GM19324 (cell line): ENCODE results near the gene PCDHGB4.
"Not testable (repeated sequence)": the region's sequence is repeated elsewhere in the genome, so short reads cannot be mapped to it uniquely, and the experiment has no call there.

Source experiments
- ATAC-seq: cut with Tn5 transposase; IDR thresholded peaks from one replicate; pipeline ENCODE4 v1.9.1; 2021; ENCODE audit warnings: mild to moderate bottlenecking, moderate library complexity; ENCODE audit not compliant: unreplicated experiment, low FRiP score

The PCDHGB4 gene

DNA sequence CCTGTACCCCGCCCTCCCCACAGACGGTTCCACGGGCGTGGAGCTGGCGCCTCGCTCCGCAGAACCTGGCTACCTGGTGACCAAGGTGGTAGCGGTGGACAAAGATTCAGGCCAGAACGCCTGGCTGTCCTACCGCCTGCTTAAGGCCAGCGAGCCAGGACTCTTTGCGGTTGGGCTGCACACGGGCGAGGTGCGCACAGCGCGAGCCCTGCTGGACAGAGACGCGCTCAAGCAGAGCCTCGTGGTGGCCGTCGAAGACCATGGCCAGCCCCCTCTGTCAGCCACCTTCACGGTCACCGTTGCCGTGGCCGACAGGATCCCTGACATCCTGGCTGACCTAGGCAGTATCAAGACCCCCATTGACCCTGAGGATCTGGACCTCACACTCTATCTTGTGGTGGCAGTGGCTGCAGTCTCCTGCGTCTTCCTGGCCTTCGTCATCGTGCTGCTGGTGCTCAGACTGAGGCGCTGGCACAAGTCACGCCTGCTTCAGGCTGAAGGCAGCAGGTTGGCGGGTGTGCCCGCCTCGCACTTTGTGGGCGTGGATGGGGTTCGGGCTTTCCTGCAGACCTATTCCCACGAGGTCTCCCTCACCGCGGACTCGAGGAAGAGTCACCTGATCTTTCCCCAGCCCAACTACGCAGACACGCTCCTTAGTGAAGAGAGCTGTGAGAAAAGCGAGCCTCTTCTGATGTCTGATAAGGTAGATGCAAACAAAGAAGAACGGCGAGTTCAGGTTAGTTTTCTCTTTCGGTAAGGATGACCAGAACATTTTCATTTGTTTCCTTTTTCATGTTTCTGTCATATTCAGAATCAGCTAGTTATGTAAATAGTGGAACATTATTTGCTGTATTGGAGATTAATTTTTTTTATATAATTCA, 21.2 kb upstream of the PCDHGB4 start:
- no peak for ATAC-seq

DNA sequence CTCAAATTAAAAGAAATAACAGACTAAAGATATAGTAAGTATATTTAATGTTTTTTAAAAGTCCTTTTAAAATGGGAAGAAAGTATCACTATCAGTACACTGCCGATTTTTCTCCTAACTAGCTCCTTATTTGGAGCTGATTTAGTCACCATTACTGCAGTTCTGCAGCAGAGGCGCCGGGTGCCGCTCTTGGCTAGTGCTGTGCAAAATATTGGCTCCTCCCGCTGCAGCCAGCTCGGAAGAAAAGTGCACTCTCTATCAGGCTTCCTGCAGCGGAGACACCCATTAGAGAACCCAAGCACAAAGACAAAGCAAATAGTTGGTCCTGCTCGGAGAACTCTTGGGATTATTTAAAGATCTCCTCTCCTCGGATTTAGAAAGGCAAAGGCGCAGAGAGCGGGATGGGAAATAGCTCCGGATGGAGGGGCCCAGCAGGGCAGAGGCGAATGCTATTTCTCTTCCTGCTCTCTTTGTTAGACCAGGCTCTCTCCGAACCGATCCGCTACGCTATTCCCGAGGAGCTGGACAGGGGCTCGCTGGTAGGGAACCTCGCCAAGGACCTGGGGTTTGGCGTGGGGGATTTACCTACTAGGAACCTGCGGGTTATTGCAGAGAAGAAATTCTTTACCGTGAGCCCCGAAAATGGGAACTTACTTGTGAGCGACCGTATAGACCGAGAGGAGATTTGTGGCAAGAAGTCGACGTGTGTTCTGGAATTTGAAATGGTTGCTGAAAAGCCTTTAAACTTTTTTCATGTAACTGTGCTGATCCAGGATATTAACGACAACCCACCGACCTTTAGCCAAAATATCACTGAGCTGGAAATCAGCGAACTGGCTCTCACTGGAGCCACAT, 17.3 kb upstream of the PCDHGB4 start, which contains the start of gene PCDHGB3:
PCDHGB3 (plus strand) TSS at position 249 of the 855 bp plus-strand sequence; CDS start at position 402, 153 bp downstream.
- ATAC-seq, result no peak

DNA sequence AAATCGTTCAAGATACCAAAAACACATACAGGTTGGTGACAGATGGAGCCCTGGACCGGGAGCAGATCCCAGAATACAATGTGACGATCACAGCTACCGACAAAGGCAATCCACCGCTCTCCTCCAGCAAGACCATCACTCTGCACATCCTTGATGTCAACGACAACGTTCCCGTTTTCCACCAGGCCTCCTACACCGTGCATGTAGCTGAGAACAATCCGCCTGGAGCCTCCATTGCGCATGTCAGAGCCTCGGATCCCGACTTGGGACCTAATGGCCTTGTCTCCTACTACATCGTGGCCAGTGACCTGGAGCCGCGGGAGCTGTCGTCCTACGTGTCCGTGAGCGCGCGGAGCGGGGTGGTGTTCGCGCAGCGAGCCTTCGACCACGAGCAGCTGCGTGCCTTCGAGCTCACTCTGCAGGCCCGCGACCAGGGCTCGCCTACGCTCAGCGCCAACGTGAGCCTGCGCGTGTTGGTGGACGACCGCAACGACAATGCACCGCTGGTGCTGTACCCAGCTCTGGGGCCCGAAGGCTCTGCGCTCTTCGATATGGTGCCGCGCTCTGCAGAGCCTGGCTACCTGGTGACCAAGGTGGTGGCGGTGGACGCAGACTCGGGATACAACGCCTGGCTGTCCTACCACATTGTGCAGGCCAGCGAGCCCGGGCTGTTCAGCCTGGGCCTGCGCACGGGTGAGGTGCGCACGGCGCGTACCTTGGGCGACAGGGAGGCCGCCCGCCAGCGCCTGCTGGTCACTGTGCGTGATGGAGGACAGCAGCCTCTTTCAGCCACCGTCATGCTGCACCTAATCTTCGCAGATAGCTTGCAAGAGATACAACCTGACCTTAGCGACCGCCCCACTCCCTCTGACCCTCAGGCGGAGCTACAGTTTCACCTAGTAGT, 15.7 kb upstream of the PCDHGB4 start:
- ATAC-seq, result no peak

DNA sequence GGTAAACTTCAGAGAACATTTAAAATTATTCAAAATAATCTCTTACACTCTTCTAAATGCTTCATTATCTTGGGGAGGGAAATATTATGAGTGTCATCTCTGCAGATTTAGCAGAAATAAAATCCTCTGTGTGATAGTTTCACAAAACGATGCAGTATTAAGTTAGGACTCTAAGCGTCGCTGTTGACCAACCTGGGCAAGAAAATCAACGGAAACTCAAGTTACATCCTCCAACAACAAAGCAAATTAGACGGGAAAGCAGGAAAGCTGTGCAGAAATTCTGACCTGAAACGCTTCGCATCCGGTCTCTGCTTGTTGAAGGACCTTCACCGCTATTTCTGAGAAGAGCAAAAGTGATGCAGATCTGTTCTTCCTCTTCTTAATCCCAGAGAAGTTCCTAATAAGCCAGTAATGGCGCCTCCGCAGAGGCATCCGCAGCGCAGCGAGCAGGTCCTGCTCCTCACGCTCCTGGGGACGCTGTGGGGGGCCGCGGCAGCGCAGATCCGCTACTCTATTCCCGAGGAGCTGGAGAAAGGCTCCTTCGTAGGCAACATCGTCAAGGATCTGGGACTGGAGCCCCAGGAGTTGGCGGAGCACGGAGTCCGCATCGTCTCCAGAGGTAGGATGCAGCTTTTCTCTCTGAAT, 13.7 kb upstream of the PCDHGB4 start, which contains the start of gene PCDHGA6:
PCDHGA6 (plus strand) TSS at position 219 of the 645 bp plus-strand sequence; CDS start at position 412, 193 bp downstream.
- ATAC-seq, result no peak

DNA sequence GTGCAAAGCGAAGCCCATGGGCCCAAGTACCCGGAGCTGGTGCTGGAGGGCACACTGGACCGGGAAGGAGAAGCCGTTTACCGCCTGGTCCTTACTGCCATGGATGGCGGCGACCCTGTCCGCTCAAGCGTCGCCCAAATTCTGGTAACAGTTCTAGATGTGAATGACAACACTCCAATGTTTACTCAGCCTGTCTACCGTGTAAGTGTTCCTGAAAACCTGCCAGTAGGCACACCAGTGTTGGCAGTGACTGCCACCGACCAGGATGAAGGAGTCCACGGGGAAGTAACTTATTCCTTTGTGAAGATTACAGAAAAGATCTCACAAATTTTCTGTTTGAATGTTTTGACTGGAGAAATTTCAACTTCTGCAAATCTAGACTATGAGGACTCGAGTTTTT, 12.9 kb upstream of the PCDHGB4 start:
- ATAC-seq, result no peak

DNA sequence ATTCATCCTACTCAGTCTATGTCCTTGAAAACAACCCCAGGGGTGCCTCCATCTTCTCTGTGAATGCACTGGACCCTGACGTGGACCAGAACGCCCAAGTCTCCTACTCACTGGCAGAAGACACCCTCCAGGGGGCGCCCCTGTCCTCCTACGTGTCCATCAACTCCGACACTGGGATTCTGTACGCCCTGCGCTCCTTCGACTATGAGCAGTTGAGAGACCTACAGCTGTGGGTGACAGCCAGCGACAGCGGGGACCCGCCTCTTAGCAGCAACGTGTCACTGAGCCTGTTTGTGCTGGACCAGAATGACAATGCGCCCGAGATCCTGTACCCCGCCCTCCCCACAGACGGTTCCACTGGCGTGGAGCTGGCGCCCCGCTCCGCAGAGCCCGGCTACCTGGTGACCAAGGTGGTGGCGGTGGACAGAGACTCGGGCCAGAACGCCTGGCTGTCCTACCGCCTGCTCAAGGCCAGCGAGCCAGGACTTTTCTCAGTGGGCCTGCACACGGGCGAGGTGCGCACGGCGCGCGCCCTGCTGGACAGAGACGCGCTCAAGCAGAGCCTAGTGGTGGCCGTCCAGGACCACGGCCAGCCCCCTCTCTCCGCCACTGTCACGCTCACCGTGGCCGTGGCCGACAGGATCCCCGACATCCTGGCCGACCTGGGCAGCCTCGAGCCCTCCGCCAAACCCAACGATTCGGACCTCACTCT, 11.9 kb upstream of the PCDHGB4 start:
- ATAC-seq, result not testable (repeated sequence)

DNA sequence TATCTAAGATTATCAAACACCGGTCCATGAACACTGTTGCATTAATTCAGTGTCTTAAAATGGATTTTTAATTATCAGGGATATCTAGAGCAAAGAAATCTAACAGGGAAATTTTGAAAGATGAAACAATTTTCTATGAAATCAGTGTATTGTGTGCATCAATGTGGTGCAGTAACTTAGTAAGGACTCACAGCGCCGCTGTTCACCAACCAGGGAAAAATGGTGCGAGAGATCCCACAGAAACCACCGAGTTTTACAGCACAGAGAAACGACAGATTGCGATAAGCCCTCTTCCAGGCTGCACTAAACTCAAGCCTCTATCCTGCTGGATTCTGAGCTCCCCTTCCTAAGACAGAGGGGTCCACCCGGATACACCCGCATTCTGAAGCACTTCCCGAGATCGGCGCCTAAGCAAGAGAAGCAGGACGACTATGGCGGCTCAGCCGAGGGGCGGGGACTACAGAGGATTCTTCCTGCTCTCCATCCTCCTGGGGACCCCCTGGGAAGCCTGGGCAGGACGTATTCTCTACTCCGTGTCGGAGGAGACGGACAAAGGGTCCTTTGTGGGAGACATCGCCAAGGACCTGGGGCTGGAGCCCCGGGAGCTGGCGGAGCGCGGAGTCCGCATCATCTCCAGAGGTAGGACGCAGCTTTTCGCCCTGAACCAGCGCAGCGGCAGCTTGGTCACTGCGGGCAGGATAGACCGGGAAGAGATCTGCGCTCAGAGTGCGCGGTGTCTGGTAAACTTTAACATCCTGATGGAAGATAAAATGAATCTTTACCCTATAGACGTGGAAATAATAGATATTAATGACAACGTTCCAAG, 4.8 kb upstream of the PCDHGB4 start, which contains the start of gene PCDHGA7:
PCDHGA7 (plus strand) TSS at position 274 of the 826 bp plus-strand sequence; CDS start at position 432, 158 bp downstream.
- ATAC-seq, result no peak

DNA sequence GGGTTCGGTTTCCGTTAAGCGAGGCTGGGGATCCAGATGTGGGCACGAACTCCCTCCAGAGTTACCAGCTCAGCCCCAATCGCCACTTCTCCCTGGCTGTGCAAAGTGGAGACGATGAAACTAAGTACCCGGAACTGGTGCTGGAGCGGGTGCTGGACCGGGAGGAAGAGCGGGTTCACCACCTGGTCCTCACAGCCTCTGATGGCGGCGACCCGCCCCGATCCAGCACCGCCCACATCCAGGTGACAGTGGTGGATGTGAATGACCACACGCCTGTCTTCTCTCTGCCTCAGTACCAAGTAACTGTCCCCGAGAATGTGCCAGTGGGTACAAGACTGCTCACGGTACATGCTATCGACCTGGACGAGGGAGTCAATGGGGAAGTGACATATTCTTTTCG, 4.2 kb upstream of the PCDHGB4 start:
- no peak for ATAC-seq

DNA sequence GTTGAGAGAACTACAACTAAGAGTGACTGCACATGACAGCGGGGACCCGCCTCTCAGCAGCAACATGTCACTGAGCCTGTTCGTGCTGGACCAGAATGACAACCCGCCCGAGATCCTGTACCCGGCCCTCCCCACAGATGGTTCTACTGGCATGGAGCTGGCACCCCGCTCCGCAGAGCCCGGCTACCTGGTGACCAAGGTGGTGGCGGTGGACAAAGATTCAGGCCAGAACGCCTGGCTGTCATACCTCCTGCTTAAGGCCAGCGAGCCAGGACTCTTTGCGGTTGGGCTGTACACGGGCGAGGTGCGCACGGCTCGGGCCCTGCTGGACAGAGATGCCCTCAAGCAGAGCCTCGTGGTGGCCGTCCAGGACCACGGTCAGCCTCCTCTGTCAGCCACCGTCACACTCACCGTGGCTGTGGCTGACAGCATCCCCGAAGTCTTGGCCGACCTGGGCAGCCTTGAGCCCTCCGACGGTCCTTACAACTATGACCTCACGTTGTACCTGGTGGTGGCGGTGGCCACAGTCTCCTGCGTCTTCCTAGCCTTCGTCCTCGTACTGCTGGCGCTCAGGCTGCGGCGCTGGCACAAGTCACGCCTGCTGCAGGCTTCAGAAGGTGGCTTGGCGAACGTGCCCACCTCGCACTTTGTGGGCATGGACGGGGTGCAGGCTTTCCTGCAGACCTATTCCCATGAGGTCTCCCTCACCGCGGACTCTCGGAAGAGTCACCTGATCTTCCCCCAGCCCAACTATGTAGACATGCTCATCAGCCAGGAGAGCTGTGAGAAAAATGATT, 2.8 kb upstream of the PCDHGB4 start:
- ATAC-seq, result no peak

DNA sequence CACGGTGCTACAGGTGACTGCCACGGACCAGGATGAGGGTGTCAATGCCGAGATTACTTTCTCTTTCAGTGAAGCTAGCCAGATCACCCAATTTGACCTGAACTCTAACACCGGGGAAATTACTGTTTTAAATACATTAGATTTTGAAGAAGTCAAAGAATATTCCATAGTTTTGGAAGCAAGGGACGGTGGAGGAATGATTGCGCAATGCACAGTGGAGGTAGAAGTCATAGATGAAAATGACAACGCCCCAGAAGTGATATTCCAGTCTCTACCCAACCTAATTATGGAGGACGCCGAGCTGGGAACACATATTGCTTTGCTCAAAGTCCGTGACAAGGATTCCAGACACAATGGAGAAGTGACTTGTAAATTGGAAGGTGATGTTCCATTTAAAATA, 1.2 kb downstream of the PCDHGB4 start:
- ATAC-seq, result no peak

DNA sequence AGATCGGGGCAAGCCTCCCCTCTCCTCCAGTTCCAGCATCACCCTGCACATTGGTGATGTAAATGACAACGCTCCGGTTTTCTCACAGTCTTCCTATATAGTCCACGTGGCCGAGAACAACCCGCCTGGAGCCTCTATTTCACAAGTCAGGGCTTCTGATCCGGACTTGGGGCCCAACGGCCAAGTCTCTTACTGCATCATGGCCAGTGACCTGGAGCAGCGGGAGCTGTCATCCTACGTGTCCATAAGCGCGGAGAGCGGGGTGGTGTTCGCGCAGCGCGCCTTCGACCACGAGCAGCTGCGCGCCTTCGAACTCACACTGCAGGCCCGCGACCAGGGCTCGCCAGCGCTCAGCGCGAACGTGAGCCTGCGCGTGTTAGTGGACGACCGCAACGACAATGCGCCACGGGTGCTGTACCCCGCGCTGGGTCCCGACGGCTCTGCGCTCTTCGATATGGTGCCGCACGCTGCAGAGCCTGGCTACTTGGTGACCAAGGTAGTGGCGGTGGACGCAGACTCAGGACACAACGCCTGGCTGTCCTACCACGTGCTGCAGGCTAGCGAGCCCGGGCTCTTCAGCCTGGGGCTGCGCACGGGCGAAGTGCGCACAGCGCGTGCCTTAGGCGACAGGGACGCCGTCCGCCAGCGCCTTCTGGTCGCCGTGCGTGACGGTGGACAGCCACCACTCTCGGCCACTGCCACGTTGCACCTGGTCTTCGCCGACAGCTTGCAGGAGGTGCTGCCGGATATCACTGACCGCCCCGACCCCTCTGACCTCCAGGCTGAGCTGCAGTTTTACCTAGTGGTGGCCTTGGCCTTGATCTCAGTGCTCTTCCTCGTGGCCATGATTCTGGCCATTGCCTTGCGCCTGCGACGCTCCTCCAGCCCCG, 1.9 kb downstream of the PCDHGB4 start:
- no peak for ATAC-seq

DNA sequence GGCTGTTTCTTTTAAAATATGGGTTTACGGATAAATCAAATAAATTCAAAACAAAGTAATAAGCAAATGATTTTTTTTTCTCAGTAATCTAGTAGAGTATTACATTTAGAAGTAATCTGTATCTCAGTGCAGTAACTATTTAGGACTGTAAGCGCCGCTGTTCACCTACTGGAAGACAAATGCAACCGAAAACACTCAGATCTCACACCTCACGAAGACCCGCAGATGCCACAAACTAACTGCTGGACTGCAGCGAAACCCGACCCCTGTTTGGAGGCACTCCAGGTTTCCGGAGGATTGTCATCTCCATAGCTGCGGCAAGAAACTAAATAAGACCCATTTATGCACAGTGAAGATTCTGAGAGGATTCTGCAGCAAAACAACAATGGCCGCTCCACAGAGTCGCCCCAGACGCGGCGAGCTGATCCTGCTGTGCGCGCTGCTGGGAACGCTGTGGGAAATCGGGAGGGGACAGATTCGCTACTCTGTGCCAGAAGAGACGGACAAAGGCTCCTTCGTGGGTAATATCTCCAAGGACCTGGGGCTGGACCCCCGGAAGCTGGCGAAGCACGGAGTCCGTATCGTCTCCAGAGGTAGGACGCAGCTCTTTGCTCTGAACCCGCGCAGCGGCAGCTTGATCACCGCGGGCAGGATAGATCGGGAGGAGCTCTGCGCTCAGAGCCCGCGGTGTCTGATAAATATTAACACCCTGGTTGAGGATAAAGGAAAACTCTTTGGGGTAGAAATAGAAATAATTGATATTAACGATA, 5.1 kb downstream of the PCDHGB4 start, which contains the start of gene PCDHGA8:
PCDHGA8 (plus strand) TSS at position 205 of the 770 bp plus-strand sequence; CDS start at position 386, 181 bp downstream.
- ATAC-seq, result no peak

DNA sequence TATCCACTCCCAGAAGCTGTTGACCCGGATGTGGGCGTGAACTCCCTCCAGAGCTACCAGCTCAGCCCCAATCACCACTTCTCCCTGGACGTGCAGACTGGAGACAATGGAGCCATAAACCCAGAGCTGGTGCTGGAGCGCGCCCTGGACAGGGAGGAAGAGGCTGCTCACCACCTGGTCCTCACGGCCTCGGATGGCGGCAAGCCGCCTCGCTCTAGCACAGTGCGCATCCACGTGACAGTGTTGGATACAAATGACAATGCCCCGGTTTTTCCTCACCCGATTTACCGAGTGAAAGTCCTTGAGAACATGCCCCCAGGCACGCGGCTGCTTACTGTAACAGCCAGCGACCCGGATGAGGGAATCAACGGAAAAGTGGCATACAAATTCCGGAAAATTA, 5.8 kb downstream of the PCDHGB4 start:
- ATAC-seq, result no peak

DNA sequence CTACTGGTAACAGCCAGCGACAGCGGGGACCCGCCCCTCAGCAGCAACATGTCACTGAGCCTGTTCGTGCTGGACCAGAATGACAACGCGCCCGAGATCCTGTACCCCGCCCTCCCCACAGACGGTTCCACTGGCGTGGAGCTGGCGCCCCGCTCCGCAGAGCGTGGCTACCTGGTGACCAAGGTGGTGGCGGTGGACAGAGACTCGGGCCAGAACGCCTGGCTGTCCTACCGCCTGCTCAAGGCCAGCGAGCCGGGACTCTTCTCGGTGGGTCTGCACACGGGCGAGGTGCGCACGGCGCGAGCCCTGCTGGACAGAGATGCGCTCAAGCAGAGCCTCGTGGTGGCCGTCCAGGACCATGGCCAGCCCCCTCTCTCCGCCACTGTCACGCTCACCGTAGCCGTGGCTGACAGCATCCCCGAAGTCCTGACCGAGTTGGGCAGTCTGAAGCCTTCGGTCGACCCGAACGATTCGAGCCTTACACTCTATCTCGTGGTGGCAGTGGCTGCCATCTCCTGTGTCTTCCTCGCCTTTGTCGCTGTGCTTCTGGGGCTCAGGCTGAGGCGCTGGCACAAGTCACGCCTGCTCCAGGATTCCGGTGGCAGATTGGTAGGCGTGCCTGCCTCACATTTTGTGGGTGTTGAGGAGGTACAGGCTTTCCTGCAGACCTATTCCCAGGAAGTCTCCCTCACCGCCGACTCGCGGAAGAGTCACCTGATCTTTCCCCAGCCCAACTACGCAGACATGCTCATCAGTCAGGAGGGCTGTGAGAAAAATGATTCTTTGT, 7.1 kb downstream of the PCDHGB4 start:
- ATAC-seq, result not testable (repeated sequence)
